GM13977 (cell line): ENCODE results near the gene FUT7.

ENCODE experiments used
- DNase-seq: peaks from one replicate; pipeline ENCODE4 v3.0.0; 2012; ENCODE audit warnings: low spot score
- CTCF ChIP-seq: IDR thresholded peaks from 2 replicates; pipeline ENCODE4 v1.5.1; 2012; ENCODE audit warnings: mild to moderate bottlenecking, control low read depth; ENCODE audit not compliant: insufficient read depth; ENCODE audit errors: extremely low read depth, missing control alignments
- in situ Hi-C: fragments of 300-500 bp; cut with MboI; formaldehyde crosslinking; loops from one replicate; pipeline ENCODE4 v1.12.0; 2022; ENCODE audit warnings: low sequenced_read_pairs, low pct_unique_long_range_greater_than_20kb, mixed read lengths, inconsistent platforms; ENCODE audit not compliant: unreplicated experiment

FUT7 gene

DNA sequence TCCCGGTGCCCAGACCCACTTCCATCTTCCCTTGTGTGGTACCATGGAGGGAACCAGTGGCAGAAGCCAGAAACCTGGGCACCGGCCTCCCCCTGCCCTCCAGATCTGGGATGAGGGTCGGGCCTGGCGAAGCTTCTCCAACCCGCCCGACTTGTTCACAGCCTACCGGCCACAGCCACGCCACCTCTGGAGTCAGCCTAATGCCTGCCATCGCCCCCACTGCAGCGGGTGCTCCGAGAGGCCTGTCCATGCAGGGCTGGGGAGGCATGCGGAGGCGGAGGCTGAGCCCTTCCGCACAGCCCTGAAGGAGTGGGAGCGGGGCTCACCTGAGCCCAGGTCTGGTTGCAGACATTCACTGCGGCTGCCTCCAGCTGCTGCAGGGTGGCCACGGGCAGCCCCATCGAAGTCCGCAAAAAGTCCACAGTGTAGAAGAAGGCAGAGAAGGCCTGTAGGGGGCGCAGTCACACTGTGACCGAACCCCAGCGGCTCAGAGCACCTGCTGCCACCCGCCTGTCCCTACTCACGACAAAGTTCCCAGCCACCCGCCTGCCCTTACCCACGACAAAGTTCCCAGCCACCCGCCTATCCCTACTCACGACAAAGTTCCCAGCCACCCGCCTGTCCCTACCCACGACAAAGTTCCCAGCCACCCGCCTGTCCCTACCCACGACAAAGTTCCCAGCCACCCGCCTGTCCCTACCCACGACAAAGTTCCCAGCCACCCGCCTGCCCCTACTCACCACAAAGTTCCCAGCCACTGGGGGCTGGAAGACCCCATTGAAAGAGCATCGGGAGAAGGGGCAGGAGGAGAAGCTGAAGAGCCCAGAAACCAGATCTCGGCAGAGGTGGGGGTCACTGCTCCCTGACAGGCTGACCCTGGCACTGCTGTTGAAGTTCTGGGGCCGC, 17.9 kb upstream of the FUT7 start:
- in situ Hi-C loops: no loop called here
- DNase-seq: peak; percentile 84
- TF ChIP-seq CTCF: peak; percentile 49

DNA sequence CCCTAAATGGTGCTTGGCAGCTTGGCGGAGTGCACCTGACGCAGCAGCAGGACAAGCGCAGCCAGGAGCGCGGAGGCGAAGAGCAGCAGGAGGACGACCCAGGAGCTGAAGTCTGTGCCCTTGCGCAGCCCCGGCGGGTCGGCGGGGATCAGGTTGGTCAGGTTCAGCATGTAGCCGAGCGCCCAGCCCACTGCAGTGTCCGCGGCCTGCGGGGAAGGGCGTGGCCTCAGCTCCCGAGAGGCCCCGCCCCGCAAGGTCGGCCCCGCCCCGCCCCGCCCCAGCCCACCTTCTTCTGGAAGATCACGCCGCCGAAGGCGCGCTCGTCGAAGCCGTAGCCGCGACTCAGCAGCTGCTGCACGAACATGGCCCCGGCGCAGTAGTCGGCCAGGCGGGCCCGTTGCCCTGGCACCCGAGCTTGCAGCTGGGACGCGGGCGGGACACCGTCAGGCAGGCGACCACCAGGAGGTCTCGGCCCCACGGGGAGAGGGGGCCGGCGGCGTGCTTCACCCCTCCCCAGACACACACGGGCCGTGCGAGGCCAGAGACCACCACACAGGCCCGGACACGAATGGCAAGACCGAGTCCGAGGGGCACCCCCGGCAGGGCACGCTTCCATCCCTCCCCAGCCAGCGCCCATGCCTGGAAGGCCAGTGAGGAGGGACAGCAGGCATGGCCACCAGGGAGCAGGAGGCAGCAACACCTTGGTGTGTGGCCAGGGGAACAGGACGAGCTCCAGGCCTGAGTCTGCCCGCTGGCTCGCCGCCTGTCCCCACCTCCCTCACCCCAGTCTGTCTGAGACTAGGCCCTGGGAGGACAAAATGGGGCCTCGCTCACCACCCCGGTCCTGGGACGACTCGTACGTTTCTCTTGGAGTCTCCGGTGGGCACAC, 17.0 kb upstream of the FUT7 start:
- in situ Hi-C loops: no loop called here
- DNase-seq: no peak

DNA sequence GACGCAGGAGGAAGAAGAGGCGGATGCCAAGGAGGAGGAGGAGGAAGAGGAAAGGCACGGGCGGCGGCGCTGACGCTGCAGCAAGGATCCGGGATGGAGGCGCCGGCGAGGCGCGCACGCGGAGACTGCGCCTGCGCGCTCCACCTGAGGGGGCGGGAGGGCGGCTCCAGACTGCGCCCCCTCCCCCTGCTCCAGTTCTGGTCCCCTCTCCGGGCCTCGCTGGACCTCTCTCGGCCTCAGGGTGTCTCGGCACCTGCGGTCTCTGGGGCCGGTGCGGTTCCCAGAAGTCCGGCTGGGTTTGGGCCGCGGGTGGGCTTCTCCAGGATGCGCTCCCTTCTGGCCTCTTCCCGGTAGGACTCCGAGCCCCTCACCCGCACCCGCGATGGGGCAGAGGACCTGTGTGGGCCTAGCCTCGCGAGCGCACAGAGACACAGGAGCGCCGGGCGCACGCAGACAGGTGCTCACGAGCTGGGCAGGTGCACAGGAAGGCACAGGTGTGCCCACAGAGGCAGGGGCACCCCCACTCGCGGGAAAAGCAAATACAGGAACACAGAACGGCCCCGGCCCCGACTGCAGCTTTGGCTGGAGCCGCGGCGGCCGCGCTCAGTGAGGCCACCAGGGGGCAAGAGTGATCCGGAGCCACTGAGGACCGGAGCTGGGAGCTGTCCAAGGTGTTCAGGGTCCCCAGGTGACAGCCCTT, 14.3 kb upstream of the FUT7 start, which contains the start of gene NPDC1:
NPDC1 (minus strand) TSS at position 90 of the 700 bp plus-strand sequence. CDS start 188 bp downstream, outside the sequence.
- peak; percentile 97 for DNase-seq
- peak; percentile 97 for TF ChIP-seq CTCF
- in situ Hi-C loops: no loop called here

More for the DNA sequence above, 17.0 kb upstream of the FUT7 start:
- no peak for TF ChIP-seq CTCF

- no peak for TF ChIP-seq CTCF
- in situ Hi-C loops: no loop called here
- no peak for DNase-seq
Measured at GRCh38 chr9:137045294-137046087, 13.6 kb upstream of the FUT7 start.

DNA sequence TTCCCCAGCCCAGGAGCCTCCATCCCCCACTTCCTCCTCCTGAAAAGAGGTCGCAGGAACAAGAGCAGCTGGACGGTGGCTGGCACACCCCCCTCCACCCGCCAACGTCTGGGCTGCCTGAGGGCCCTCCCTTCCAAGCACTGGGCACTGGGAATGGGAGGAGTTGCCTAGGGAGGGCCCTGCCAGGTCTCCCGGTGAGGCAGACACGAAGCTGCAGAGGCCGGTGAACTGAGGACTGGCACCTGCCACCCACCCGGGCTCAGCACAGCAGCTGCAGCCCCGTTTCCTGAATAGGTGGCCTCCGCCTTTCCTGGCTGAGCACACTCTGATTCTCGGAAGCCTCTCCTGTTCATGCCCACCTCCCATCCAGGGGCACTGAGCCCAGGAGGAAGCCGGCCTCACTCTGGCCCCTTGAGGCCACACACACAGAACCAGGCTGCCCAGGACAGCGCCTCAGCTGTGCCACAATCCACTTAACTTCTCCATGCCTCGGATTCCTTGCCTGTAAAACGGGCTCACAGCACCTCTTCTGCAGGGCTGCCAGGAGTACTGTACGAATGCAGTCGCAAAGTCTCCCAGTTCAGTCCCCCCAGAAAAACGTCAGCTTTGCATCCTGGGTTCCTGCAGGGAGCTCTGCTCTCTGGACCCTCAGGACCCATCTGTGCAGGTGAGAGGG, 12.8 kb upstream of the FUT7 start:
- TF ChIP-seq CTCF: no peak
- in situ Hi-C loops: no loop called here
- no peak for DNase-seq
